Measurements from ENCODE around the gene SORCS2.
A peak's percentile ranks its signal among the peaks of the same experiment; 100 is the strongest.

The SORCS2 gene

DNA sequence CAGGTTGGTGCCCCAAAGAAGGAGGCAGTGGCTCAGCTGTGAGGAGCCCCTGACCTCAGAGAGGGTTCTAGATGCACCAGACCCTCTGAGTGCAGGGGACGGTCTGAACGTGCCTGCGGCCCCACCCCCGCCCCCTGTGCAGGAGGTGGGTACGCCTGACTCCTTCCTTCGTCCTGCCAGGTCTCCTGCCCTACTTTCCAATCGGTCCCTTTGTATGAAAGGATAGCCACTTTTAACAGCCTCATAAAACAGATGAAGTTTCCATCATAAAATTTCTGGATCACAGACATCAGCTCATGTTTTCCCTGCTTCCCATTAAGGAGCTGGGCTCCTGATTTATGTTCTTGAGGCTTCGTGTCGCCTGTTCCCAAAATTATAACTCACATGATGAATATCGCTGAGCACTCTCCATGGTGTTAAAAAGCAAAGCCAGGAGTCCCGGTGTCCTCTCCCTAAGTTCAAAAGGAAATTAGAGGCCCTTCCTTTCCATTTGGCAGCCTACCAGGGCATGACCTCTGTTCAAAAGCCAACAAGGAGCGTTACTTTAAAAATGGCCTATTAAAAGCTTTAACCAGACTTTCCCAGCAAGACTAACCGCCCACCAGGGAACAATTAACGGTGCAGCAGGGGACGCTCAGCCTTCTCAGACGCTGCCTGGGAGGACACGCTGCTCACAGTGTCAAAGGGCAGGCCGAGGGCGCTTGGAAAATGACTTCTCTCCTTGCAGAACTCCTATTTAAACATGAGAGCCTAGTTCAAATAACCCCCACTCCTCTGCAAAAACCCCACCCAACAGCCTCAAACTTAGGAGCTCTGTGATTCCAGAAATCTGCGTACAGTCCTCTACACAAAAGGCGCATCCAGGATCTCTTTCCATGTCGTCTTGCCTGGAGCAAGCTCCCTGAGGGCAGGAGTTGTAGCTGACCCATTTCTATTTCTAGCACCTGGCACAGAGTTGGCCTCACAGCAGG is 565.4 kb downstream of the SORCS2 start:
- no peak for DNase-seq

DNA sequence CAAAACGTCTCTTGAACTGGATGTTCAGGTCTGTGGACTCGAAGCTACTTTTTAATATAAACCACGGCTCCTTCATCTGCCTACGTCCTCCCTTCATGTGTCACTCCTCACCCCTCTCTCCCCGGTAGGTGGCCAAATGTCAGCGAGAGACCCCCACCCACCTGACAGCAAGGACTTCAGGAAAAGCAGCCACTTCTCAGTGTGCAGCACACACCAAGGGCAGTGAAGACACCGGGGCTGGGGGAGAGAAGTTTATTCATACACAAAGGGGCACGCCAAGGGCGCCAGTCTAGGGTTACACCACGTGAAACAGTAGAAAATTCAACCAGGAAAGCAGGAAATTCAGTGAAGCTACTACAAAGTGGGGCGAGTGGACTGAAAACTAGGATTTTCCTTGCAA is 566.1 kb downstream of the SORCS2 start:
- DNase-seq: no peak

DNA sequence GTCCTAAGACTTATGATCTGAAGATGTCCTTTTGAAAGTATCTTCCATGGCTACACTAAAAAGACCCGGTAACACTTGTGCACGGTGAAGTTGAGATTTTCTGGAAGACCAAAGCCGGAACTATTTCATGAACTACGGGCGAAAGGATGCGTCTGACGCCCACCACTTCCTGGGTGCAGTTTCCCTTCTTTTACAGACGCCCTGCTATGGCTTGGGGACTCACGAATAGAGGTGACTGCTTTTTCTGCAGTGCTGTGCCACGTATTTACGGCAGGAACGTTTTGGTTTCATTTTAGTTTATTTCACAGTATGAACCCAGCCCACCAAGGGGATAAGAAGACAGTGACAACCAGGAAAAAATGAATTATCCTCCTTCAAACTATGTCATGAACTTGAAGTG is 566.9 kb downstream of the SORCS2 start:
- peak in 3 of 4 experiments; percentile 22 to 66 (median 55) for DNase-seq

DNA sequence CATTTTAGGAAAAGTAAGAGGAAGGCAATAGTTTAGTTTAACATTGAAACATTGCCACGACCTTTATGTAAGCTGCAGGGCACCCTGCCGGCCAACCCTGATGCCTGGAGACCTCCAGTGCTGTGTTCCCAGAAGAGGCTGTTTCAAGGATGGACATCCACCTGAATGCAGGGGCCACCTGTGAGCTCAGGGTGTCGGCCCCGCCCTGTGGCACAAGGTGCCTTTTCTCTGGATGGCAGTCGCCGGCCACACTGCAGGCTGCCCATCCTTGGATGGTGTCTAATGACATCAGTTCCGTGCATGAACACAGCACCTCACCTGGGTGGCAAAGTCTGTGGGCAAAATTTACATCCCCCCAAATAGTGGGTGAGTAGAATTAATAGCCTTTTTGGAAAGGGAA is 567.3 kb downstream of the SORCS2 start:
- no peak for DNase-seq

DNA sequence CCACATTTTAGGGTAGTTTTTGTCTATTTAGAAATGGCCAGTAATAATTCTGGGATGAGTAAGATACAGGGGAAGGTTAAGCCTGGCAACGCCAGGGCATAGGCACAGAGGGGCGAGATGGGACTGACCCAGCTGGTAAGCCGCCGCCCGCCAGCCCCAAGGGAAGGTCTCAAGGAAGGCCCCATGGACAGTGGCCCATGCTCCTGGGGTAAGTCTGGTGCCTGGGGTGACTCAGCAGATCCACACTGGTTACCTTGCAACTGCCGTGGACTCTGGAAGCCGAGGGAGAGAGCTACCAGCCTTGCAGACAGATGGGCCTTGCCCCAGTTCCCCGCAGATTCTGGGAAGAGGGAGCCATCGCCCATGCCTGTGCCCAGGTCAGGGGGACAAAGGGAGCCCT is 567.9 kb downstream of the SORCS2 start:
- no peak for DNase-seq

DNA sequence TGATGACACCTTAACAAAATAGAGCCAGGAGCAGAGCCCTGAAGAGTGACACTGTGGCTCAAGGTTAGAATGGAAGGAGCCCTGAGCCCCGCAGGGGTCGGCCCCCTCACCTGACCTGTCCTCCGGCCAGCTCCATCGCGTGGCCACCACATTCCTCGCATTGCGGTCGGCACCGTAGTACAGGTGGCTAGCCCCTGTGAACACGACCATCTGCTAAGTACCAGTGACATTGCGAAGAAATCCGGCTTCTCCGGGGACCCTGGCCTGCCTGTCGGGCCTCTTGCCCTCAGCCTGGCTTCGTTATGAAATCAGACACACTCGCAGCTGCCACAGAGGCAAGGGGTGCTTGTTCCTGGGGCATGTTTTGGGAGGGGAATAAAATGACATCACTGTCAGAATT is 568.4 kb downstream of the SORCS2 start:
- no peak for DNase-seq

DNA sequence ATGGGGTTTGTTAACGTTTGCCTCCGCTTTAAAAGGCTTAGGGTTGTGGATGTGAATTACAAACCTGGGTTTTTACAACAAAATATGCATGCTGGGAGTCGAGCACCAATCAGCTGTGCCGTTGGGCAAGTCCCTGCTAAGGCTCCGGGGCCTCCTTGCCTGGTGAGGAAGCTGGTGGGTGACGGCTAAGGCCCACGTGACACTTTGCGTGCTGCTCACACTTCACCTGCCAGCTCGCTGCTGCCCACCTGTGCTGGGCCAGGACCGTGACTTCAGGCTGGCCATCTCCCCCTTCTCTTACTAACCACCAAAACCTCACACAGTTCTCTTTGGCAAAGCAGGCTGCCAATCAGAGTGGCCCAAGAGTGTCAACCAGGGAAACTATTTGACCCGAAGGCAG is 569.0 kb downstream of the SORCS2 start:
- DNase-seq: no peak

DNA sequence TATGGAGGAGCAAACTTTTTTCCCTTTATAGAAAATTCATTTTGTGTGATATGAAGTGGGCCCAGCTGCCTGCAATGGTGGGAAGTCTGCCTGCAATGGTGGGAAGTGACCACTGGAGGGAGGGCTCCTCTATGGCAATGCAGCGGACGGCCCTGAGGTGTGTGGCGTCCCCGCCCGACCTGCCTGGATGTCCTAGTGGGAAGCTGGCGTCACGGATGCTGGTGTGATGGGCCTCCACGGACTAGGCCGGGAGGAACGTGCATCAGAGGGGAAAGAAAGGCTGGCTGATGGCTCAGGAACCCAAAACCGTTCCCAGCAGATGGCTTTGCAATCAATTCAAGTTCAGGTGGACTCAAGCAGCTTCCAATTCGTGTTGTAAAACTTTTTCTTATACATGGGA is 569.4 kb downstream of the SORCS2 start:
- DNase-seq: peak; percentile 63 to 86 (median 72)

DNA sequence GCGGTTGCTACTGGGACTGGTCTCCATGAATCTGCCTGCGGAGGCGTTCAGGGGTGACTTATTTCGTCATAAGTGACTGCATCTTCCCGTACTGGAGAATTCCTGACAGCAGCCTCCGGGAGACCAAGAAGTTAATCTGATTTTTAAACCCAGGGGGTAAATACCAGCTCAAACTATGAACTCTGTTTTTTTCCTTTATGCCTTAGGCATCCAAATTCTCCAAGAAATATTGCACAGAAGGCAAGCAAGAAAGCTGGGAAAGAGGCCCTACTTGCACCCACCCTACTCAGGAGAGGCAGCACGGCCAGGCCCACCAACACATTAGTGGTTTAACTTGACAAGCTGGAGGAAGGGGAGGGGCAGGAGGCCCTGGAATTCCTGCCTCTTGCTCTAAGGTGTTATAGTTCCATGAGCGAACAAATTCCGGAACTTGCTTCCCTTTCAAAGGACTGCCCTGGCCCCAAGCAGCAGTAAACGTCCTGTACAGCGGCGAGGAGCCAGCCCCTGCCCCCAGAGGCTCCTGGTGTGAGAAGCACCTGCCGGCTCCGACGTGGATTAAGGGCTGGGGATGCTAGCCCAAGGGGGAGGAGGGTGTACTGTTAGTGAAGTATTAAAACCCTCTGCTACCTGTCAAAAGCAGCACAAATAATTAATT is 570.2 kb downstream of the SORCS2 start:
- no peak for DNase-seq

DNA sequence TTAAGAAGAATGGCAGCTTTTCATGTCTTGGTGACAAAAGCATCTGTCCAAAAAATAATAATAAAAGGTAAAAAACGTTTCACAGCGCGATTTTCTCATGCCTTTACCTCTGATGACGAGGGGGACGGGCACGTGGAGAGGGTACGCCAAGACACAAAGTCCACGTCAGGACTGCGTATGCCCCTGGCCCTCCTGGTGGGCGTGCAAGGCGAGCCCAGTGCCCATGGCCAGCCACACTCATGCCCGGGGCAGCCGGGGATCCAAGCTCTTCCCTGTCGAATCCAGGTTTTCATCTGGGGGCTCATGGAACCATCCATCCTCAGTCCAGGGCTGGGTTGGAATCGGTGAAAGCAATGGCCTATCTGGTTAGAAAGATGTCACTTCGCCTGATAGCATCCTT is 570.8 kb downstream of the SORCS2 start:
- no peak for DNase-seq

DNA sequence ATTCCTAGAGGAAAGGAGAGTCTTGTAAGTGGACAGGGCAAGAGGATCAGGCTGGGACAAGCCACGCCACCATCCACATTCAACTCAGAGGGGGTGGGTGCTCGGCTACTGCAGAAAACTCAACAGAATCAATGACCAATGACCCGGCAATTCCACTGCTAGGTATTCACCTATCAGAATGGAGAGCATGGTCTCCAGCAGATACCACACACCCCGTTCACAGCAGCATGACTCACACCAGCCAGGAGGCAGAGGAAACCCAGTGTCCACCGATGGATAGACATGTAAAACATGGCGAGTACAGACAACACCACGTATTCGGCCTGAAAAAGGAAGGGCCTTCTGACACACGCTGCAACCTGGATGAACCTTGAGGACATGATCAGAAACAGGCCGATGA is 571.5 kb downstream of the SORCS2 start:
- no peak for DNase-seq

DNA sequence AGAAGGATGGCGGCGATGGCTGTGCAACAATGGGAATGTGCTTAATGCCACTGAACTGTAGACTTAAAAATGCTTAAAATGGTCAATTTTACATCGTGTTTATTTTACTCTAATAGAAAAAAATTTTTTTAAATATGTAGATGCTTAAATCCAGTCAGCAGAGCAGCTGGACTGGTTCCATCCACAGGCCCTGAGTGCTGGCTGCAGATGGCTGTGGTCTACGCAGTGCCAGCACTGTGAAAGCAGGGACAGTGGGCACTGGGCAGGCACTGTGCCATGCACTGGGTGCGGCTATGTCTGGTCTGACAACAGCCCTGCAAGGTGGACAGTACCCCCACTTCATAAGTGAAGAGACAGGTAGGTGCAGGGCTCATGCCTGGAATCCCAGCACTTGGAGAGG is 572.1 kb downstream of the SORCS2 start:
- no peak for DNase-seq

DNA sequence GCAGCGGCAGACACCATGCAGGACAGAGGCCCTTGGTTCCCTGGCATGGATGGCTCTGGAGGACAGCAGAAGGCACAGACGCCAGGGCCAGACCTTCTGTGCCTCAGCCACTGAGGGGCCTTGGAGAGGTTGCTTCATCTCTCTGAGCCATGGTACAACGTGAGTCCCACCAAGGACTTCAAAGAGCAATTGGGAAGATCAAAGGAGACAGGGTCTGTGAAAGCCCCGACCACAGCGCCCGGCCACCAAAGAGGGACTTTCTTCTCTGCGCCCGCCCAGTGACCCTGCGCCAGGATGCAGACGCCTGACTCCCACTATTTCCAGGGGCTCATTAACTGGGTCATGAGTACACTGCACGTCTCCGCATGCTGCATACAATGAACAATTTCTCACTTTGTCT is 573.3 kb downstream of the SORCS2 start:
- DNase-seq: no peak

DNA sequence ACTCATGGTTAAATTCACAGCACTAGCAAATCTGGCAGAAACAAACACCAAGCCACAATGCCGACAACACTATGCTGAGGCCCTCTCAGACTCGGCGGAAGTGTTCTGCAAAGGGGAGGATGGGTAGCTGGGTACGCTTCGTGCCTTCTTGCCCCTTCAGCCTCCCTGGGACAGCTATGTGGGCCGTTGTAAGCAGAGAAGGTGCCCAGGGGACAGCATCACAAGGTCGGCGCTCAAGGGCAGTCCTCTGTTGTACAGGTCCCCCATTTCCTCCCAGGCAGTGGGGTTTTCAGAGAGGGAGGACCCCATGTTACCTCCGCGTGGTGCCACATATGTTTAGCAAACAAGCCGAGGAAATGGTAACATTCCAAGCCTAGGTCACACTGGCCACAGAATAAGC is 573.7 kb downstream of the SORCS2 start:
- DNase-seq: no peak

DNA sequence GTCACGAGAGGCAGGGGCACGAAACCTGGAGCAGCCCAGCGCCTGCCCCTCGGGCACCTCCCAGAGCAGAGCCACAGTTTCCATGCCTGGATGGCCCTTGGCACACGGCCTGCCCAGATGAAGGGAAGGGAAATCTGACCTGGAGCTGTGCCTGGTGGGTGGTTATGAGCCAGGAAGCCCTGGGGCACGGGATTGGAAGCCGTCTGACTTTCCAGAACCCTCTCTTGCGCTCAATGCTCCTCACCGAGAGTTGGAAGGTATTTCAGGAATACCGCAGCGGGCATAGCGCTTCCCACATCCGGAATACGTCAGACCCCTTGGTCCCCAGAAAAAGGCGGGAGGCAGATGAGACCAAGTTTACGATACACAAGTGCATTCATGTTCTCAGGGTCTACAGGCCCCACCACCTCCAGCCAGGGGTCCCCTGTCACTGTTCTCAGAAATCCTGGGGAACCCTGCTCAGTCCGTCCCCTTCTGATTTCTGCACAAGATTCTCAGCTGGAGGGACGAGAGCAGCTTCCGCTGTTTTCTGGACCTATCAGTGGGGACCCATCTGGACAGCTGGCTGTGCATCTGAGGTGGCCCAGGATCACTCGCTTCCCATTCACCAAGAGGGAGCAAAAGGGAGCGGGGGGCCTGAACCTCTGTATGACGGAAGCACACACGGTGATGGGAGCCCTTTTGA is 574.5 kb downstream of the SORCS2 start:
- no peak for DNase-seq

DNA sequence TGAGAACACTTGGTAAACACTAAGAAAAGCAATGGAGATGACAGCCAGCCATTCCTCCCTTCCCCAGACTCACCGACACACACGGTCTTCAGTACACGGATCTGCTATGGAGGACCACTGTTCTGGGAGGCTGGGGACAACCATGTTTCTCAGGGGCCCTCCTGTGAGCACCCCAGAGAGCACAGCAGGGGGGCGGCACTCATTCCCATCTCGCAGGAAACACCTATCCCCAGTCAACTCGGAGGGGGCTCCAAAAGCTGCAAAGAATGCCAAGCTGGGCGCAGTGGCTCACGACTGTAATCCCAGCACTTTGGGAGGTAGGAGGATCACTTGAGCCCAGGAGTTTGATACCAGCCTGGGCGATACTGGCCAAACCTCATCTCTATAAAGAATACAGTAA is 575.2 kb downstream of the SORCS2 start:
- DNase-seq: no peak

DNA sequence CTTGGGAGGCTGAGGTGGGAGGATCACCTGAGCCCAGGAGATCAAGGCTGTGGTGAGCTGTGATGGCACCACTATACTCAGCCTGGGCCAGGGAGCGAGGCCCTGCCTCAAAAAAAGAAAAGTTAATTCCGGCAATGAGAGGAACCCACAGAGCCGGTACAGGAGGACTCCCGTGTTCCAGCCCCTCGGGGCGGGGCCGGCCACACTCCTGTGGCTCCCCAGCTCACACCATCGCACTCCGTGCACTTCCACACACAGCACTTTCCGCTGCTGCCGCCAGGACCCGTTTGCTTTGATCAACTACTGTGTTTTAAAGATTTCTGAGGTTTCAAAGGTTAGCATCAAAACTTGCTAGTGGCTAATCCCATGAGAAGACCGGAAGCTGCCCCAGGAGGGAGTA is 575.6 kb downstream of the SORCS2 start:
- no peak for DNase-seq

DNA sequence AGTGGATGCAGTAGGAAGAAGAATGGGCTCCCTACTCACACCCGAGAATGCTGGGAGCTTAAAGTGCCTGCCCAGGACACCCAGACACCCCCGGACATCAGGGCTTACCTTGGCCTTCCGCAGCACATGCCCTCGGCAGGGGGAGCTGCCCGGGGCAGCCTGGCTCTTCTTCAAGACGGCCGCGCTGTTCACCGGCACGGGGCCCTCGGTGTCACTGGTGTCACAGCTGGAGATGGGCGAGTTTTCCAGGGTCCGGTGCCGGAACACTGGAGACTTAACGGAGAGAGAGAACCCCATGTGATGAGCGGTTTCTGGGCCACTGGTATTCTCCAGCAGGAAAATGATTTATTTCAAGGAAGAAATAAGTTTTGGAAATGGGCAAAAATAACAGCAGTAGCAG is 576.4 kb downstream of the SORCS2 start:
- no peak for DNase-seq

DNA sequence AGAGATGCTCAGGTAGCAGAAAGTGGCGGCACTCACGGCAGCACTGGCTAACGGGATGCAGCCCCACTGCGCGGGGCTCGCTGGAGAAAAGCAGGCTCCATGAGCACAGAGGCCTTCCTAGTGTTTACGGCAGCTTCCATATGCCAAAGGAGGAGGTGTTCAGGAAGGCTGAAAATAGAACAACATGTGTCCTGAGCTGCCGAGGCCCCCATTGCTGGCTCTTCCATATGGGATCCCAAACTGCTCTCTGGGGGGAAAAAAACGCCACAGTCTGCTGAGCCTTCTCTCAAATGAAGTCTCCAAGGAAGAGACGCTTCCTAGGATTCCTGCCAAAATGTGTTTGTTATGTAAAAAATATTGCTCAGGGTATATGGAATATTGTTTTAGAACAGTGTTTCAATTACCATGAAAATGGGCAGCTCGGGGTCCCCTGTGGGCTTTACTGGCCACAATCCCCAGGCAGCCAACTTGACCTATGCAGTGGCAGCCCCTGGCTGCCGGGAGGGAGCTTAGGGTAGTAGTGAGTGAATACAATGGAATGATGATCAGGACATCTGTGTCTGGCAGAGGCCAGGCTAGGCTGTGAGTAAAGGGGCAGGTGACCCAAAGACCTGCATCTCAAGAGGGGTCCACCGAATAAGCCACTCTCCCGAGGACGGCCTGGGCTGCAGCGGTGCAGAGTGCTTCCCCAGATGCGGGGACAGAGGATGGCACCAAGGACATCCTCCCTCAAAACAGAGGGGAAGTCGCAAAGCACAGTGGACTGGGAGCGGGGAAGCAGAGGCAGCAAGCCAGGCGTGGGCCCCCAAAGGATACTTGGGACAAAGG is 577.3 kb downstream of the SORCS2 start:
- DNase-seq: no peak

DNA sequence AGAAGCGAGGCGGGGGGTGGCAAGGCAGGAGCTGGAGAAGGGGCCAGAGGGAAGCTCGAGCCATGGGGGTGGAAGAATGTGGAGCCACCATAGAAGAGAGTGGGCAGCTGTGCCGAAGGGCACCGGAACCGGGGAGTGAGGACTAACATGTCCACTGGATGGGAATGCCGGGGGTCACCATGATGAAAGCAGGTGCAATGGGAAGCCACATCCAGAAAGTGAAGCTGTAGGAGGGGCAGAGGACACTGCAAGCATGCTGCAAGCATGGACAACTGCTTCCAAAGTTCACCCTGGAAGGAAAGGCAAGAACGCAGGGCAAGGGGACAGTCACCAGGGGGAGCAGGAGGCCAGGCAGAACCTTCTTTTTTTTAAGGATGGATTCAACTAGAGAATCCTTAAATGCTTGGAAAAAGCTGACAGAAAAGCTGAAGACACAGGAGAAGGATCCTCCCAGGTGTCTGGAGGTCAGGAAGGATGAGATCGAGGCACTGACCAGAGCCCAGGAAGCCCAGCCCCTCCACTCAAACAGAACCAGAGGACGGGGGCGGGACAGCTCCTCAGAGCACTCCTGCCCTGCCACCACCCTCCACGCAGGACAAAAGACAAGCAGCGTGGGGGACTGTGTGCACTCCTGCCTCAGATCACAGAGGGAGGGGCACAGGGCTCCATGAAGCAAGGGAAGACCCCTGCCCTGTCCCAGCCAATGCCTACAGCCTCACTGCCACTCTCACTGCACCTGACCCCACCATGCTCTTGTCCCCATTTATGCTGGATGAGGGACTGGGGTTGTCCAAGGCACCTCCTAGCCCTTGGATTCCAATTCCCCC is 578.1 kb downstream of the SORCS2 start:
- peak; percentile 42 to 69 (median 56) for DNase-seq

DNA sequence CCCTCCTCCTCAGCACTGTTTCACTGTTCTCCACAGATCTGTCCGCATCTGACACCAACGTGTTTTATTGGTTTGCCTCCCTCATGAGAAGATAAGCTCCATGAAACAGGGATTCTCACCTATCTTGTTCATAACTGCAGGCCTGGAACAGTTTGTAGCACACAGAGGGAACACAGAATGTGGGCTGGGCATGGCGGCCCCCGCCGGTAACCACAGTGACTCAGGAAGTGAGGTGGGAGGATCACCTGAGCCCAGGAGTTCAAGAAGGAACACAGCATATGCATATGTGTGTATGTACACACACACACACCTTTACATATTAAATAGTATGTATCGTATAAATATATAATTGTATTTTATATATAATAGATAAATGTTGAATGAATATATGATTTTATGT is 578.7 kb downstream of the SORCS2 start:
- no peak for DNase-seq
